HTERT RPE-1 (cell line): Measurements from ENCODE around the gene GABRP.

ENCODE experiments used
- in situ Hi-C: fragments of 300-500 bp; cut with MboI; formaldehyde crosslinking; loops from 4 replicates; pipeline ENCODE4 v1.14.3; 2020; ENCODE audit warnings: low sequenced_read_pairs

GABRP gene

DNA sequence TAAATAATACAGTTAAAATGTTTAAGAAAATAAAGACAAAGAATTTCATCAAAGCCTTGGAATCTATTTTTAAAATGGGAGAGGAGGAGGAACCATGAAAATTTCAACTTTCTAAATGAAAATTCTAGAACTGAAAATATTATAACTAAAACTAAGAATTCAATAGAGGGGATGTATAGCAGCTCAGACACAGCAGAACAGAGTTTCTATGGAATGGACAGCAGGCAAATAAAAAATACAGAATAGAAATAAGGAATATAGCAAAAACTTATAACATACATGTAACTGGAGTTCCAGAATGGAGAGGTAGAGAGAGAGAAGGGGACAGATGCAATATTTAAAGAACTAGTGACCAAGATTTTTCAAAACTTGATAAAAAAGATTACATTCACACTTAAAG, 76.9 kb downstream of the GABRP start:
- in situ Hi-C loops = no loop called here

DNA sequence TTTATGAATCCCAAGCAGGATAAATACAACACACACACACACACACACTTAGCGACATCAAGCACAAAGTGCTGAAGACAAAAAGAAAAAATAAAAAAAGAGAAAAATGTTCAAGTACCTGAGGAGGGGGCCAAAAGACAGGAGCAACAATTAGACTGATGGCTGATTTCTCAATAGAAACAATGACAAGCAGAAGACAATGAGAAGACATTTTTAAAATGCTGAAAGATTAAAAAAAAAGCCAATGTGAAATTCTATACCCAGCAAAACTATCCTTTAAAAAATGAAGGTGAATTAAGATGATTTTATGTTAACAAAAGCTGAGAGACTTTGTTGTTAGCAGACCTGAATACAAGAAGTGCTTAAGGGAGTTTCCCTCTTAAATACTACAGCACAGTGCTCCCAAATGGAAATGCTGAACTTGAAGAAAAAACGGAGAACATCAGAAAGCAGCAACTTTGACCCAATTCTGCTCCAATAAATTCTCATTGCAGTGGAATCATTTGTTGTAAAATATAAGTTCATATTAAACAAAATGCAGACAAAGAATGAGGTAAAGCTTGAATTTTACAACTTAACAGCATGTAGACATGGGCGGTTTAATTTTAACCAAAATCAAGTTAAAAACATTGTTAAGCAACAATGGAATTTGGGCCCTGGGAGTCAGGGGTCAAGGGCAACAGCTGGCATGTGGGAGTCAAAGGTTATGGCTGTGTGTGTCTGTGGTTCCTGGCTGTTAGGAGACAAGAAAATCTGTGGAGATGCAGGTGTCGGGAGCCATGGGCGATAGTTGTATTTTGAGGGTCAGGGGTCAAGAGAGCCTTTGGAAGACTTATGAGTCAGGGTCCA, 77.5 kb downstream of the GABRP start:
- in situ Hi-C loops = no loop called here

DNA sequence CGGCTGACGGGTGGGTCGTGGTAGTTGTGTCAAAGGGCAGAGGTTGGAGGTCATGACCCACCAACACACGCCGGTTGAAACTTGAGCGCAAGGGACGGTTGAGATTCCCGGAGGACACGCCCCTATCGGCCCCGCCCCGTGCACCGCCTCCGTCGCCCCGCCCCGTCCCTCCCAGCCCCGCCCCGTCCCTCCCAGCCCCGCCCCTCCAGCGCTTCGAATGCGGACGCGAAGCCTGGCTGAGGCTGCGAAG, 78.1 kb downstream of the GABRP start:
- in situ Hi-C loops = no loop called here

DNA sequence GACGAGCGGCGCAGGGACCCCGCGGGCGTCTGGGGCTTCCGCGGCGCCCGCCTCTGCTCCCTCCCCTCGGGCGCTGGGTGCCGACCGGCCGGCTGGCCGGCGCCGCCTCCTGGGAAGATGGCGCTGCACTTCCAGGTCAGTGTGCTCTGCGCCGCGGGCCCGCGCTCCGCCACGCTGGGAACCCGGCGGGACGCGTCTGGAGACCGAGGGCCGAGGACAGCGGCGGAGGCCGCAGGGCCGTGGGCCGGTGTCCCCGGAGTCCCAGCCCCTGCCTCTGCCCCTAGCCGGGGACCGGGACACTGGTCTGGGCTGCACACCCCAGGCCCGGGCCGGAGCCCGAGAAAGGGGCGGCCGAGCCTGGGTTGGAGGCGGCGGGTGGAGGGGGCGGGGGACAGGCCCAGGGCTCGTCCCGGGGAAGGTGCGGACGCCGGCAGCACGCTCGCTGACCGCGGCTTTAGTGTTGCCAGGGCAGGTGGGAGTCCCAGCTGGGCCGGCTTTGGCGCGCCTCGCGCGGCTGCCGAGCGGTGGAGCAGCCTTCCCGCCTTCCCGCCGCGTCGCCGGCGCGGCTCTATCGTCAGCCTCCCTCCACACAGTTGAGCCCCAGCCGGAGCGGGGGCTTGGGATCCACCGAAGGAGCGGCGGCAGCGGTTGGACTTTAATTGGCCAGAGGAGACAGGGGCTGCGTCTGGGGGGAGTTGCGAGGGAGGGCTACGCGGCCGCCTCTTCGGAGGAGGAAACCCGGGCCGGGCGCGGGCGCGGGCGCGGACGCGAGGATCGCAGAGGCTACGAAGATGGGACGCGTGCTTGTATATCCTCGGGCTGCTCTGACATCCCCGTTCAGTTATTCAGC, 78.6 kb downstream of the GABRP start, which contains the start of gene RANBP17:
TSS of gene RANBP17 (plus strand) at position 102 of the 850 bp plus-strand sequence.
- in situ Hi-C loops = no loop called here

DNA sequence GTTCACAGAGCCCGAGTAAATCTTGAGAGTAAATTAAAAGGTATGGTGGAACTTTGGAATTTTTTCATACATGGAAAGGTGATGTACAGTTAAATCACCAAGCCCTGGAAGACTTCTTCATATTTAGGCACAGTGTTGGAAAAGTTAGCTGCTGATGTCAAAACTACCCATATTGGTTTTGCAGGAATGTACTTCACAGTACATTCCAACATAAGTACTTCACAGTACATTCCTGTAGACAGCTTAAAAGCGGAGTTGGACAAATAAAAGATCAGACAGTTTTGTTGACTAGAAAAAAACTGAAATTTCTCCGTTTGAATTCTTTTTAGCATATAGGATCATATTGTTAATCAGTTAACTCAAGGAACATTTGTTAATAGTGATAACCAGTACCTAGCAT, 80.1 kb downstream of the GABRP start:
- in situ Hi-C loops = no loop called here
